WTC11 (cell line): ENCODE results near the gene ZBTB21. TPM values are rescaled to one million over a fixed set of nuclear protein-coding genes. Genes with fewer than 3 reads are reported as not detected.

Experiments
- ATAC-seq: fragments of 200-7000 bp; cut with Tn5 transposase; 2 replicates; pipeline ENCODE4 v1.10.0; 2021; ENCODE audit warnings: mild to moderate bottlenecking, moderate library complexity
- CTCF ChIA-PET: fragments of 300-600 bp; sonication (Branson Sonifier 250); formaldehyde crosslinking; loops from one replicate; lab custom pipeline; 2021; ENCODE audit warnings: antibody characterized with exemption; lab: Charles Lee
- POLR2A ChIA-PET: fragments of 350-600 bp; sonication (Branson Sonifier 250); formaldehyde crosslinking; loops from one replicate; lab custom pipeline; 2021; ENCODE audit warnings: antibody characterized with exemption; lab: Charles Lee
- DNase-seq: peaks from one replicate; pipeline ENCODE4 v3.0.0; 2021; ENCODE audit warnings: low spot score
- H3K27ac Mint-ChIP-seq: 2 replicates; pipeline ENCODE4 v1.8.0; 2021; ENCODE audit warnings: mixed read lengths
- H3K27me3 Mint-ChIP-seq: 2 replicates; pipeline ENCODE4 v1.8.0; 2021; ENCODE audit warnings: low read depth, mild to moderate bottlenecking, moderate library complexity, mixed read lengths
- H3K36me3 Mint-ChIP-seq: 2 replicates; pipeline ENCODE4 v1.8.0; 2021; ENCODE audit warnings: mixed read lengths
- H3K4me1 Mint-ChIP-seq: 2 replicates; pipeline ENCODE4 v1.8.0; 2022; ENCODE audit warnings: mixed read lengths
- H3K4me3 Mint-ChIP-seq: 2 replicates; pipeline ENCODE4 v1.8.0; 2021; ENCODE audit warnings: mild to moderate bottlenecking, moderate library complexity, mixed read lengths
- H3K9me3 Mint-ChIP-seq: 2 replicates; pipeline ENCODE4 v1.8.0; 2021; ENCODE audit warnings: mixed read lengths
- AR ChIP-seq: fragments of 250-450 bp; sonication (Bioruptor Pico); IDR thresholded peaks from 2 replicates; pipeline ENCODE4 v1.9.0; 2021; ENCODE audit warnings: mild to moderate bottlenecking
- ATF2 ChIP-seq: sonication (generic); formaldehyde crosslinking; IDR thresholded peaks from 2 replicates; pipeline ENCODE4 v1.8.1; 2022; ENCODE audit warnings: low read depth, missing genetic modification reagents, borderline replicate concordance
- ATF6 ChIP-seq: sonication (generic); formaldehyde crosslinking; IDR thresholded peaks from 2 replicates; pipeline ENCODE4 v1.8.1; 2023; ENCODE audit warnings: mild to moderate bottlenecking, missing genetic modification reagents
- CREB1 ChIP-seq: sonication (generic); formaldehyde crosslinking; IDR thresholded peaks from 2 replicates; pipeline ENCODE4 v1.8.0; 2023; ENCODE audit warnings: mild to moderate bottlenecking, missing genetic modification reagents
- ELF4 ChIP-seq: sonication (generic); formaldehyde crosslinking; IDR thresholded peaks from 2 replicates; pipeline ENCODE4 v1.8.1; 2022; ENCODE audit warnings: low read depth, mild to moderate bottlenecking, moderate library complexity, missing genetic modification reagents
- FOXP1 ChIP-seq: sonication (generic); formaldehyde crosslinking; IDR thresholded peaks from 2 replicates; pipeline ENCODE4 v1.8.0; 2022; ENCODE audit warnings: missing genetic modification reagents, mild to moderate bottlenecking, moderate library complexity, borderline replicate concordance
- FOXP4 ChIP-seq: sonication (generic); formaldehyde crosslinking; IDR thresholded peaks from 2 replicates; pipeline ENCODE4 v1.8.0; 2022; ENCODE audit warnings: mild to moderate bottlenecking, missing genetic modification reagents
- HMGXB4 ChIP-seq: sonication (generic); formaldehyde crosslinking; IDR thresholded peaks from 2 replicates; pipeline ENCODE4 v1.8.1; 2023; ENCODE audit warnings: mild to moderate bottlenecking, moderate library complexity, missing genetic modification reagents
- JAZF1 ChIP-seq: fragments of 250-450 bp; sonication (Bioruptor Pico); IDR thresholded peaks from 2 replicates; pipeline ENCODE4 v1.9.0; 2021; ENCODE audit warnings: moderate library complexity, mild to moderate bottlenecking, inconsistent platforms
- MLX ChIP-seq: sonication (generic); formaldehyde crosslinking; IDR thresholded peaks from 2 replicates; pipeline ENCODE4 v1.8.1; 2023; ENCODE audit warnings: mild to moderate bottlenecking, missing genetic modification reagents, moderate library complexity
- STAT6 ChIP-seq: sonication (generic); formaldehyde crosslinking; conservative IDR thresholded peaks from 2 replicates; pipeline ENCODE4 v1.8.1; 2023; ENCODE audit warnings: mild to moderate bottlenecking, low read depth, missing genetic modification reagents, moderate library complexity
- ZNF416 ChIP-seq: fragments of 250-450 bp; sonication (Bioruptor Pico); IDR thresholded peaks from 2 replicates; pipeline ENCODE4 v1.9.0; 2021; ENCODE audit warnings: mild to moderate bottlenecking, inconsistent platforms
- ZNF423 ChIP-seq: fragments of 250-450 bp; sonication (Bioruptor Pico); IDR thresholded peaks from 2 replicates; pipeline ENCODE4 v2.1.2; 2022; ENCODE audit warnings: mild to moderate bottlenecking, moderate library complexity
- ZNF512 ChIP-seq: sonication (generic); formaldehyde crosslinking; IDR thresholded peaks from 2 replicates; pipeline ENCODE4 v1.8.1; 2022; ENCODE audit warnings: missing genetic modification reagents, borderline replicate concordance
- ZSCAN18 ChIP-seq: fragments of 250-450 bp; sonication (Bioruptor Pico); IDR thresholded peaks from 2 replicates; pipeline ENCODE4 v2.1.2; 2022; ENCODE audit warnings: mild to moderate bottlenecking, moderate library complexity
- total RNA-seq: library from RNA; stranded (reverse); gene quantifications from 3 replicates; pipeline ENCODE4 v1.2.3, GENCODE V29; 2021

The ZBTB21 gene
- total RNA-seq, 1 experiment from 2014 or later: 13.8 TPM

GRCh38 chr21:41948078-41948895, 61.9 kb downstream of the ZBTB21 start:
- Mint-ChIP-seq H3K36me3 (no peaks in the 10 kb centered on the region), H3K4me3 (no peak overlapping the region), H3K27ac (peak overlapping the region; percentile 74), H3K9me3 (peaks cover 6% of the 10 kb centered on the region; the same call in 1 of the 2 replicates), H3K27me3 (peaks cover 19% of the 10 kb centered on the region), H3K4me1 (peaks cover 35% of the 10 kb centered on the region)
- no peak for ATAC-seq
- TF ChIP-seq ELF4 (CRISPR knock-in tag): no peak
- no peak for TF ChIP-seq FOXP1
- no peak for TF ChIP-seq JAZF1
- TF ChIP-seq ATF2 (CRISPR knock-in tag): no peak
- TF ChIP-seq HMGXB4 (CRISPR knock-in tag): no peak
- TF ChIP-seq STAT6 (CRISPR knock-in tag): no peak
- TF ChIP-seq AR (CRISPR knock-in tag): no peak
- TF ChIP-seq ZNF512 (CRISPR knock-in tag): no peak
- no peak for TF ChIP-seq CREB1 (CRISPR knock-in tag)
- no peak for TF ChIP-seq ATF6 (CRISPR knock-in tag)
- TF ChIP-seq FOXP4 (CRISPR knock-in tag): no peak
- no peak for TF ChIP-seq MLX (CRISPR knock-in tag)
- TF ChIP-seq ZSCAN18 (CRISPR knock-in tag): no peak
- TF ChIP-seq ZNF416 (CRISPR knock-in tag): no peak
- TF ChIP-seq ZNF423 (CRISPR knock-in tag): no peak
- ChIA-PET POLR2A (interaction anchor here (0.6 kb wide), 1 partner anchor 337 kb away, joined by 3 read pairs; no protein-coding TSS in a partner anchor), CTCF (no interaction called here)
- DNase-seq: no peak
